Mesendoderm (in vitro differentiated cells): Measurements from ENCODE around the gene PNMA8A.

ENCODE experiments used
- DNase-seq: peaks from one replicate; pipeline ENCODE4 v3.0.0; 2013
- H2AK5ac ChIP-seq: 2 replicates; pipeline ENCODE4 v1.6.1; 2013; ENCODE audit warnings: low read length, inconsistent platforms
- H2BK120ac ChIP-seq: 2 replicates; pipeline ENCODE4 v1.6.1; 2013; ENCODE audit warnings: low read depth, mild to moderate bottlenecking, low read length, moderate library complexity, mixed read lengths
- H2BK15ac ChIP-seq: replicated peaks from 2 replicates; pipeline ENCODE4 v1.6.1; 2013; ENCODE audit warnings: low read depth, mild to moderate bottlenecking, moderate library complexity
- H2BK5ac ChIP-seq: 2 replicates; pipeline ENCODE4 v1.6.1; 2013; ENCODE audit warnings: low read length, inconsistent platforms
- H3K18ac ChIP-seq: 2 replicates; pipeline ENCODE4 v1.6.1; 2013; ENCODE audit warnings: mild to moderate bottlenecking, low read length, mixed read lengths
- H3K23ac ChIP-seq: one replicate; pipeline ENCODE4 v1.6.1; 2013; ENCODE audit warnings: low read length
- H3K27ac ChIP-seq: 2 replicates; pipeline ENCODE4 v1.5.1; 2013; ENCODE audit warnings: low read depth, mild to moderate bottlenecking, inconsistent platforms, low read length, moderate library complexity
- H3K27me3 ChIP-seq: 2 replicates; pipeline ENCODE4 v1.6.1; 2013; ENCODE audit warnings: low read length, control low read depth, mild to moderate bottlenecking, inconsistent platforms; ENCODE audit not compliant: insufficient read depth, poor library complexity
- H3K36me3 ChIP-seq: 2 replicates; pipeline ENCODE4 v1.6.1; 2013; ENCODE audit warnings: low read length, inconsistent platforms; ENCODE audit not compliant: control insufficient read depth, insufficient read depth
- H3K4ac ChIP-seq: one replicate; pipeline ENCODE4 v1.6.1; 2013; ENCODE audit warnings: low read depth, mild to moderate bottlenecking, low read length, moderate library complexity
- H3K4me1 ChIP-seq: 2 replicates; pipeline ENCODE4 v1.6.1; 2013; ENCODE audit warnings: low read depth, low read length, inconsistent platforms; ENCODE audit not compliant: control insufficient read depth
- H3K4me2 ChIP-seq: 2 replicates; pipeline ENCODE4 v1.6.1; 2013; ENCODE audit warnings: low read length
- H3K4me3 ChIP-seq: 2 replicates; pipeline ENCODE4 v1.5.1; 2013; ENCODE audit warnings: mild to moderate bottlenecking, low read length
- H3K56ac ChIP-seq: one replicate; pipeline ENCODE4 v1.6.1; 2013; ENCODE audit warnings: low read length
- H3K79me1 ChIP-seq: 2 replicates; pipeline ENCODE4 v1.6.1; 2013; ENCODE audit warnings: low read length, inconsistent platforms
- H3K79me2 ChIP-seq: 2 replicates; pipeline ENCODE4 v1.6.1; 2013; ENCODE audit warnings: mild to moderate bottlenecking, low read length; ENCODE audit not compliant: control insufficient read depth, insufficient read depth
- H3K9ac ChIP-seq: 2 replicates; pipeline ENCODE4 v1.6.1; 2013; ENCODE audit warnings: low read length, inconsistent platforms
- H4K5ac ChIP-seq: one replicate; pipeline ENCODE4 v1.6.1; 2013; ENCODE audit warnings: low read length
- H4K8ac ChIP-seq: one replicate; pipeline ENCODE4 v1.6.1; 2013; ENCODE audit warnings: low read depth, mild to moderate bottlenecking, control low read depth, low read length, moderate library complexity
- WGBS: extraction: QIAGEN DNeasy Blood & Tissue Kit; methylation state at CpG from one replicate; pipeline ENCODE4 v1.1.7; 2013; ENCODE audit warnings: low lambda C conversion rate, missing lambda C conversion rate; ENCODE audit not compliant: insufficient coverage; ENCODE audit errors: extremely low coverage; 5-methylcytosine and 5-hydroxymethylcytosine counted together

The PNMA8A gene

GRCh38 chr19:46478356-46478986, 7.1 kb upstream of the PNMA8A start:
- H3K4me1 ChIP-seq, result no peaks in the 10 kb centered on the region
- H2BK15ac ChIP-seq, result no peak overlapping the region
- H3K4me2 ChIP-seq, result no peak overlapping the region
- H4K8ac ChIP-seq, result no peak overlapping the region
- no peak overlapping the region for H3K18ac ChIP-seq
- H3K27me3 ChIP-seq, result no peaks in the 10 kb centered on the region
- no peak overlapping the region for H4K5ac ChIP-seq
- no peaks in the 10 kb centered on the region for H3K79me1 ChIP-seq
- H3K36me3 ChIP-seq, result no peaks in the 10 kb centered on the region
- no peak overlapping the region for H3K27ac ChIP-seq
- no peak overlapping the region for H3K9ac ChIP-seq
- no peak overlapping the region for H2BK5ac ChIP-seq
- peak; percentile 80 for DNase-seq
- no peak overlapping the region for H3K56ac ChIP-seq
- H3K4ac ChIP-seq, result no peak overlapping the region
- no CpG with 5 or more reads among the region's 4 CpGs for WGBS
- no peaks in the 10 kb centered on the region for H3K79me2 ChIP-seq
- H3K4me3 ChIP-seq, result no peak overlapping the region
- H2BK120ac ChIP-seq, result no peak overlapping the region
- H3K23ac ChIP-seq, result no peak overlapping the region
- no peak overlapping the region for H2AK5ac ChIP-seq

- no peak for DNase-seq
- Histone ChIP-seq H3K27me3 (no peaks in the 10 kb centered on the region), H3K23ac (no peak overlapping the region), H3K27ac (no peak overlapping the region), H3K79me2 (no peaks in the 10 kb centered on the region), H3K18ac (no peak overlapping the region), H3K56ac (no peak overlapping the region), H4K5ac (no peak overlapping the region), H3K4me1 (no peaks in the 10 kb centered on the region), H3K4me3 (no peak overlapping the region), H3K4me2 (no peak overlapping the region), H3K36me3 (no peaks in the 10 kb centered on the region), H2AK5ac (no peak overlapping the region), H2BK120ac (no peak overlapping the region), H2BK5ac (no peak overlapping the region), H3K4ac (no peak overlapping the region), H4K8ac (no peak overlapping the region), H3K9ac (no peak overlapping the region), H2BK15ac (no peak overlapping the region), H3K79me1 (no peaks in the 10 kb centered on the region)
- no CpG with 5 or more reads among the region's 2 CpGs for WGBS
Measured at GRCh38 chr19:46475986-46476385, 4.6 kb upstream of the PNMA8A start.

- no peak for DNase-seq
- Histone ChIP-seq H3K4me3 (no peak overlapping the region), H2BK120ac (no peak overlapping the region), H3K23ac (no peak overlapping the region), H3K36me3 (no peaks in the 10 kb centered on the region), H4K8ac (no peak overlapping the region), H3K27me3 (no peaks in the 10 kb centered on the region), H3K79me1 (no peaks in the 10 kb centered on the region), H2BK15ac (no peak overlapping the region), H3K27ac (no peak overlapping the region), H3K4me1 (peaks cover 2% of the 10 kb centered on the region), H4K5ac (no peak overlapping the region), H3K4ac (no peak overlapping the region), H3K56ac (no peak overlapping the region), H3K9ac (no peak overlapping the region), H2AK5ac (no peak overlapping the region), H2BK5ac (no peak overlapping the region), H3K18ac (no peak overlapping the region), H3K4me2 (no peak overlapping the region), H3K79me2 (no peaks in the 10 kb centered on the region)
- no CpG with 5 or more reads among the region's 8 CpGs for WGBS
Measured at GRCh38 chr19:46474211-46474610, 2.8 kb upstream of the PNMA8A start.

- Histone ChIP-seq H3K23ac (no peak overlapping the region), H3K79me2 (no peaks in the 10 kb centered on the region), H3K4me3 (no peak overlapping the region), H3K79me1 (no peaks in the 10 kb centered on the region), H2BK5ac (no peak overlapping the region), H3K56ac (no peak overlapping the region), H3K27me3 (no peaks in the 10 kb centered on the region), H2AK5ac (no peak overlapping the region), H3K9ac (no peak overlapping the region), H4K8ac (no peak overlapping the region), H4K5ac (no peak overlapping the region), H3K4ac (no peak overlapping the region), H3K4me2 (no peak overlapping the region), H3K4me1 (peaks cover 2% of the 10 kb centered on the region), H2BK120ac (no peak overlapping the region), H3K18ac (no peak overlapping the region), H2BK15ac (no peak overlapping the region), H3K27ac (no peak overlapping the region), H3K36me3 (no peaks in the 10 kb centered on the region)
- WGBS, result no CpG with 5 or more reads among the region's 4 CpGs
- DNase-seq, result peak; percentile 62
Measured at GRCh38 chr19:46472592-46472991, 1.2 kb upstream of the PNMA8A start.

GRCh38 chr19:46471811-46472543, 614 bp upstream of the PNMA8A start:
- Histone ChIP-seq H4K5ac (no peak overlapping the region), H3K79me1 (no peaks in the 10 kb centered on the region), H3K23ac (no peak overlapping the region), H2BK120ac (no peak overlapping the region), H3K4me2 (peak overlapping the region; percentile 11), H3K56ac (no peak overlapping the region), H3K4me3 (no peak overlapping the region), H3K27ac (no peak overlapping the region), H3K4ac (no peak overlapping the region), H3K79me2 (no peaks in the 10 kb centered on the region), H3K27me3 (no peaks in the 10 kb centered on the region), H3K18ac (no peak overlapping the region), H2AK5ac (no peak overlapping the region), H3K36me3 (no peaks in the 10 kb centered on the region), H4K8ac (no peak overlapping the region), H2BK15ac (no peak overlapping the region), H3K4me1 (peaks cover 2% of the 10 kb centered on the region), H3K9ac (no peak overlapping the region), H2BK5ac (no peak overlapping the region)
- DNase-seq, result no peak
- WGBS, result no CpG with 5 or more reads among the region's 11 CpGs
